Bronchial epithelial cell (primary cell): ENCODE results near the gene LRMDA. TPM values are rescaled to one million over a fixed set of nuclear protein-coding genes. Genes with fewer than 3 reads are reported as not detected.

Experiments
- DNase-seq: peaks from one replicate; pipeline ENCODE4 v3.0.0-alpha.2; 2010; ENCODE audit warnings: low read depth
- FAIRE-seq: peaks from 2 replicates; lab custom pipeline; 2011; peaks lifted over from hg19 to GRCh38; lab: Jason Lieb, UNC
- H3K27me3 ChIP-seq: 2 replicates; pipeline ENCODE4 v1.5.1; 2011; ENCODE audit warnings: low read length; ENCODE audit not compliant: control insufficient read depth, insufficient read depth
- H3K36me3 ChIP-seq: 2 replicates; pipeline ENCODE4 v1.5.1; 2011; ENCODE audit warnings: low read length; ENCODE audit not compliant: control insufficient read depth, insufficient read depth
- H3K4me3 ChIP-seq: 2 replicates; pipeline ENCODE4 v1.5.1; 2011; ENCODE audit warnings: mild to moderate bottlenecking, low read depth, low read length, control low read depth
- total RNA-seq: library from RNA; depleted of rRNA; stranded (reverse); fragments of >200 nt; gene quantifications from 2 replicates; pipeline ENCODE4 v1.2.1, GENCODE V29; 2014
- TF ChIP-seq, protein P1 (sequence below): IDR thresholded peaks from 2 replicates; pipeline ENCODE4 v1.5.1; 2011; ENCODE audit warnings: mild to moderate bottlenecking, moderate library complexity, low read length, control low read depth, inconsistent platforms; ENCODE audit not compliant: insufficient read depth, severe bottlenecking

Gene LRMDA
- total RNA-seq, 1 donor from 2014 or later: 1.6 TPM

DNA sequence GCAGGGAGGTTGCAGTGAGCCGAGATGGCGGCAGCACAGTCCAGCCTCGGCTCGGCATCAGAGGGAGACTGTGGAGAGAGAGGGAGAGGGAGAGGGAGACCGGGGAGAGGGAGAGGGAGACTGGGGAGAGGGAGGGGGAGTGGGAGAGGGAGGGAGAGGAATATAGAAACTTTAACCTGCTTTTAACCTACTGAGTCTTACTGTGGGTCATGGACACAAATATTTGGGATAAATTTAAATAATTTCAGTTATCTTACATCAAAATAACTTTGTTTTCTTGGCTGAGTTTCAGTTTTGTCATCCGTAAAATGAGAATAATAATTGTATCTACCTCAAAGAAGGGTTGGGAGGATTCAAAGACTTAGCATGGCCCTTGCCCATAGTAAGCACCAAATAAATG, 319.8 kb downstream of the LRMDA start:
- no peaks in the 10 kb centered on the region for H3K36me3 ChIP-seq
- no peaks in the 10 kb centered on the region for H3K27me3 ChIP-seq
- no peak for FAIRE-seq
- no peak for DNase-seq
- no peak overlapping the region for H3K4me3 ChIP-seq
- TF ChIP-seq, protein P1, sequence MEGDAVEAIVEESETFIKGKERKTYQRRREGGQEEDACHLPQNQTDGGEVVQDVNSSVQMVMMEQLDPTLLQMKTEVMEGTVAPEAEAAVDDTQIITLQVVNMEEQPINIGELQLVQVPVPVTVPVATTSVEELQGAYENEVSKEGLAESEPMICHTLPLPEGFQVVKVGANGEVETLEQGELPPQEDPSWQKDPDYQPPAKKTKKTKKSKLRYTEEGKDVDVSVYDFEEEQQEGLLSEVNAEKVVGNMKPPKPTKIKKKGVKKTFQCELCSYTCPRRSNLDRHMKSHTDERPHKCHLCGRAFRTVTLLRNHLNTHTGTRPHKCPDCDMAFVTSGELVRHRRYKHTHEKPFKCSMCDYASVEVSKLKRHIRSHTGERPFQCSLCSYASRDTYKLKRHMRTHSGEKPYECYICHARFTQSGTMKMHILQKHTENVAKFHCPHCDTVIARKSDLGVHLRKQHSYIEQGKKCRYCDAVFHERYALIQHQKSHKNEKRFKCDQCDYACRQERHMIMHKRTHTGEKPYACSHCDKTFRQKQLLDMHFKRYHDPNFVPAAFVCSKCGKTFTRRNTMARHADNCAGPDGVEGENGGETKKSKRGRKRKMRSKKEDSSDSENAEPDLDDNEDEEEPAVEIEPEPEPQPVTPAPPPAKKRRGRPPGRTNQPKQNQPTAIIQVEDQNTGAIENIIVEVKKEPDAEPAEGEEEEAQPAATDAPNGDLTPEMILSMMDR: no peak

GRCh38 chr10:75753621-75754020, 322.2 kb downstream of the LRMDA start:
- no peak overlapping the region for H3K4me3 ChIP-seq
- FAIRE-seq (no peak), DNase-seq (no peak)
- TF ChIP-seq, protein P1: no peak
- H3K36me3 ChIP-seq: no peaks in the 10 kb centered on the region
- H3K27me3 ChIP-seq: no peaks in the 10 kb centered on the region

DNA sequence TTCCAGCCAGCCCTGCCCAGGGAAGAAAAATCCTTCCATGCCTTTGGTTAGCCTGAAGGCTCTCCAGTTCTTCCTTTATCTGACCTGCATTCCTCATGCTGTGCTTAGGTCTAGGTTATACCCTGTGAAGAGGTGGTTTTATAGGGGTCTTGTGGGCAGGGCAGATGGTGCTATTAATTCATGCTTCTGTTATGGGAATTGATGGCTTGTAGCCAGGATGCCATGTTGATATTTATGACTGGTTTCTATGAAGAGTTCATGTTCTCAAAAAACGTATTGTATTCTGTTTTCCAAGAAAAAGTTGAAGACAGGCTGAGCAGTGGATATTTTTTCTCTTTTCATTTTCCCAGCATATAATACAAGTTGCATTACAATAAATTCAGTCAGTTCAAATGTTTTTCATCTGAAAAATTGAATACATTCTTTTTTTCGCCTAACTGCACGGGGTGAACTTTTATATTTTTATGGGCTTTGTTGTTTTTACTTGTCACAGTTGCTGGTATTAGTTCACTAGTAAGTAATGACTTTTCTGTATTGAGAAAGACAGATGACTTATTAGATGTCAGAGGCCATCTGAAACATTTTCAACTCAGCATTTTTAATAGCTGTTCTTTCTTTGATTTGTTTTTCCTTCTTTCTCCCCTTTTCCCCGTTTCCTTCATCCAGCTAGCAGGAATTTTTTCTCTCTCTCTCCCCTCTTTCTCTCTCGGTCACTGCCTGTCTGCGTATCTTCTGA, 322.8 kb downstream of the LRMDA start:
- H3K27me3 ChIP-seq: no peaks in the 10 kb centered on the region
- DNase-seq: no peak
- no peaks in the 10 kb centered on the region for H3K36me3 ChIP-seq
- H3K4me3 ChIP-seq: no peak overlapping the region
- TF ChIP-seq, protein P1: no peak
- FAIRE-seq: no peak

GRCh38 chr10:75755528-75755927, 324.1 kb downstream of the LRMDA start:
- FAIRE-seq: no peak
- TF ChIP-seq, protein P1: no peak
- H3K36me3 ChIP-seq: no peaks in the 10 kb centered on the region
- H3K4me3 ChIP-seq: no peak overlapping the region
- no peak for DNase-seq
- no peaks in the 10 kb centered on the region for H3K27me3 ChIP-seq

DNA sequence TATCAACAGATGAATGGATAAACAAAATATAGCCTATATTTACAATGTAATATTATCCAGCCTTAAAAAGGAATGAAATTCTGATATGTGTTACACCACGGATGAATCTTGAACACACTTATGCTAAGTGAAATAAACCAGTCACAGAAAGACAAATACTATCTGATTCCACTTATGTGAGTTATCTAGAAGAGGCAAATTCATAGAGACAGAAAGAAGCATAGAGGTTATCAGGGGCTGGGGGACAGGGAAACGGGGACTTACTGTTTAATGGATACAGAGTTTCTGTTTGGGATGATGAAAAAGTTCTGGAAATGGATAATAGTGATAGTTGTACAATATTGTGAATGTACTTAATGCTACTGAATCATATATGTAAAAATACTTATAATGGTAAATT, 329.9 kb downstream of the LRMDA start:
- no peak overlapping the region for H3K4me3 ChIP-seq
- H3K36me3 ChIP-seq: no peaks in the 10 kb centered on the region
- H3K27me3 ChIP-seq: no peaks in the 10 kb centered on the region
- no peak for FAIRE-seq
- DNase-seq: no peak
- TF ChIP-seq, protein P1: no peak

DNA sequence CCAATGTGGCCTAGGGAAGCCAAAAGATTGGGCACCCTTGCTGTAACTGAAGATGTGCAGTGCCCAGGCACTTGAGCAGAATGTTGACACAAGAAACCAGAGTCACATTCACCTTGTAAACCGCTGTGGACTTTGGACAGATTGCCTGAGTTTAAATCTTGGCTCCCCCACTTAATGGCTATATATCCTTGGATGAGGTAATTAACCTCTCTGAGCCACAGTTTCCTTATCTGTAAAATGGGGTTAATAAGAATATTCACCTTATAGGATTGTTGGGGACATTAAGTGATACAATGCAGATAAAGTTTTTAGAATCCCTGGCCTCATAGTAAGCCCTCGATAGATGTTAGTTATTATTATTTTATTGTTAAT, 331.0 kb downstream of the LRMDA start:
- H3K36me3 ChIP-seq: no peaks in the 10 kb centered on the region
- DNase-seq (no peak), FAIRE-seq (no peak)
- TF ChIP-seq, protein P1: no peak
- H3K4me3 ChIP-seq: no peak overlapping the region
- H3K27me3 ChIP-seq: no peaks in the 10 kb centered on the region
